Sigmoid colon (tissue), 7 donors: Measurements from ENCODE around the gene COASY. TPM values are rescaled to one million over a fixed set of nuclear protein-coding genes. Genes with fewer than 3 reads are reported as not detected.

Experiments used
- DNase-seq: peaks from one replicate; pipeline ENCODE4 v3.0.0-alpha.2; 2019
- H3K27ac ChIP-seq, 4 donors: fragments of 200-600 bp; sonication (generic); one replicate each; pipeline ENCODE4 v1.5.1; 2016 to 2019; ENCODE audit warnings: mild to moderate bottlenecking in 1 of 4
- H3K27me3 ChIP-seq, 3 donors: fragments of 200-600 bp; sonication (generic); one replicate each; pipeline ENCODE4 v1.5.1; 2019; ENCODE audit warnings: mild to moderate bottlenecking in 1 of 3
- H3K36me3 ChIP-seq, 4 donors: fragments of 200-600 bp; sonication (generic); one replicate each; pipeline ENCODE4 v1.5.1; 2016 to 2019
- H3K4me1 ChIP-seq, 4 donors: fragments of 200-600 bp; sonication (generic); one replicate each; pipeline ENCODE4 v1.5.1; 2017 to 2019
- H3K4me3 ChIP-seq, 4 donors: fragments of 200-600 bp; sonication (generic); one replicate each; pipeline ENCODE4 v1.5.1; 2017 to 2019; ENCODE audit warnings: mild to moderate bottlenecking in 2 of 4, moderate library complexity in 1 of 4
- H3K9me3 ChIP-seq, 4 donors: fragments of 200-600 bp in 3 of 4; sonication (generic) in 3 of 4; one replicate each; pipeline versions ENCODE4 v1.5.1 to v1.6.1; 2013 to 2019
- CTCF ChIP-seq, 4 experiments: fragments of 450-650 bp in 3 of 4; fragments of 200-600 bp in 1 of 4; IDR thresholded peaks; one replicate each; pipeline ENCODE4 v1.5.1; 2016 to 2019; ENCODE audit warnings: antibody characterized with exemption in 4 of 4, mild to moderate bottlenecking in 3 of 4, moderate library complexity in 2 of 4
- EP300 ChIP-seq, 4 donors: sonication (generic); formaldehyde crosslinking; IDR thresholded peaks; one replicate each; pipeline ENCODE4 v1.6.1; 2017; ENCODE audit warnings: antibody characterized with exemption in 4 of 4
- POLR2A ChIP-seq, 2 donors: fragments of 450-650 bp; IDR thresholded peaks; one replicate each; pipeline ENCODE4 v1.6.1; 2016; ENCODE audit warnings: antibody characterized with exemption in 2 of 2, mild to moderate bottlenecking in 2 of 2, moderate library complexity in 2 of 2
- POLR2AphosphoS5 ChIP-seq, 4 donors: sonication (generic); formaldehyde crosslinking; IDR thresholded peaks; one replicate each; pipeline ENCODE4 v1.6.1; 2017; ENCODE audit warnings: antibody characterized with exemption in 4 of 4
- WGBS, 2 donors: extraction: QIAGEN DNeasy Blood & Tissue Kit; methylation state at CpG; one replicate each; pipeline ENCODE4 v1.1.7; 2013; 5-methylcytosine and 5-hydroxymethylcytosine counted together
- intact Hi-C: fragments of 100-400 bp; cut with DNase I; formaldehyde crosslinking; loops from one replicate; pipeline ENCODE4 v1.15.1; 2023
- polyA plus RNA-seq, 3 donors: library from polyadenylated mRNA; stranded (reverse); fragments of 200-250 nt; gene quantifications; one replicate each; pipeline ENCODE4 v1.2.3, GENCODE V29; 2013
- total RNA-seq, 4 donors: library from RNA; depleted of rRNA; stranded (reverse); fragments of >200 nt; gene quantifications; one replicate each; pipeline ENCODE4 v1.1.0, GENCODE V29; 2016
- donor health status: healthy with polysubstance abuse.
- donor health status: Bipolar disorder and iron deficiency.
- donor health status: healthy.

The COASY gene
- total and polyA plus RNA-seq, 7 donors: 14.3 to 98.9 (median 17.5) TPM

GRCh38 chr17:42573095-42573494 is 11.1 kb downstream of the COASY start:
- H3K36me3 ChIP-seq: peaks cover 36 to 69% (median 53%) of the 10 kb centered on the region in 4 donors
- WGBS, 2 donors: 81 to 85% methylated on average over 4 of the region's 4 CpGs

GRCh38 chr17:42574463-42574862 is 12.5 kb downstream of the COASY start:
- Histone ChIP-seq H3K27me3 (no peaks in the 10 kb centered on the region), H3K27ac (no peak overlapping the region), H3K4me1 (peaks cover 0 to 25% (median 21%) of the 10 kb centered on the region in 4 donors), H3K4me3 (no peak overlapping the region), H3K36me3 (peaks cover 29 to 63% (median 46%) of the 10 kb centered on the region in 4 donors), H3K9me3 (no peaks in the 10 kb centered on the region)
- WGBS, 2 donors: 78 to 90% methylated on average over 3 of the region's 3 CpGs
- DNase-seq: no peak
- TF ChIP-seq POLR2AphosphoS5 (IDR thresholded peaks at IDR 0.05) (no peak), POLR2A (IDR thresholded peaks at IDR 0.05) (no peak), CTCF (IDR thresholded peaks at IDR 0.05) (no peak), EP300 (IDR thresholded peaks at IDR 0.05) (no peak)
- intact Hi-C loops: loop anchor here (10.0 kb wide), 1 partner anchor 250 kb away; the partner anchor contains the start of gene BECN1

More at GRCh38 chr17:42573095-42573494, 11.1 kb downstream of the COASY start:
- no peaks in the 10 kb centered on the region for H3K9me3 ChIP-seq
- no peaks in the 10 kb centered on the region for H3K27me3 ChIP-seq
- H3K27ac ChIP-seq: no peak overlapping the region
- no peak for DNase-seq
- TF ChIP-seq POLR2A (IDR thresholded peaks at IDR 0.05): no peak
- TF ChIP-seq POLR2AphosphoS5 (IDR thresholded peaks at IDR 0.05): no peak
- TF ChIP-seq EP300 (IDR thresholded peaks at IDR 0.05): no peak
- TF ChIP-seq CTCF (IDR thresholded peaks at IDR 0.05): no peak
- H3K4me3 ChIP-seq: no peak overlapping the region
- peaks cover 0 to 25% (median 17%) of the 10 kb centered on the region in 4 donors for H3K4me1 ChIP-seq
- intact Hi-C loops: loop anchor here (10.0 kb wide), 1 partner anchor 252 kb away; the partner anchor contains the start of gene BECN1

- intact Hi-C loops: loop anchor here (5.0 to 10.0 kb wide), 2 partner anchors 75 to 248 kb away; partner anchors contain the start of gene BECN1
- H3K36me3 ChIP-seq: peaks cover 22 to 62% (median 47%) of the 10 kb centered on the region in 4 donors
- H3K27ac ChIP-seq: peak overlapping the region; percentile 88 to 93 (median 90)
These were observed 15.2 kb downstream of the COASY start for GRCh38 chr17:42577140-42577531.

GRCh38 chr17:42577532-42578281 is 15.8 kb downstream of the COASY start, which contains the start of gene PSMC3IP:
Gene PSMC3IP (minus strand): TSS chr17:42577729. CDS start chr17:42577686, 43 bp downstream.
- 0% methylated on average over 52 of the region's 52 CpGs for WGBS, 2 donors

More at GRCh38 chr17:42577140-42577531, 15.2 kb downstream of the COASY start:
- H3K27me3 ChIP-seq: no peaks in the 10 kb centered on the region
- H3K4me3 ChIP-seq: peak overlapping the region; percentile 46 to 68 (median 60)
- TF ChIP-seq POLR2A (IDR thresholded peaks at IDR 0.05) (no peak), POLR2AphosphoS5 (IDR thresholded peaks at IDR 0.05) (no peak), EP300 (IDR thresholded peaks at IDR 0.05) (no peak), CTCF (IDR thresholded peaks at IDR 0.05) (no peak)
- H3K9me3 ChIP-seq: no peaks in the 10 kb centered on the region
- DNase-seq: no peak
- H3K4me1 ChIP-seq: peaks cover 0 to 22% (median 21%) of the 10 kb centered on the region in 4 donors
- 5 to 6% methylated on average over 18 of the region's 18 CpGs for WGBS, 2 donors

More at GRCh38 chr17:42577532-42578281, 15.8 kb downstream of the COASY start, which contains the start of gene PSMC3IP:
- intact Hi-C loops: loop anchor here (2.0 to 10.0 kb wide), 3 partner anchors 75 to 247 kb away; partner anchors contain the start of gene BECN1
- Histone ChIP-seq H3K36me3 (peaks cover 24 to 62% (median 47%) of the 10 kb centered on the region in 4 donors), H3K4me1 (peaks cover 0 to 22% (median 21%) of the 10 kb centered on the region in 4 donors), H3K27ac (peak within 1 kb of the TSS; percentile 88 to 93 (median 90)), H3K4me3 (peak within 1 kb of the TSS; percentile 46 to 68 (median 60)), H3K27me3 (no peaks in the 10 kb centered on the region), H3K9me3 (no peaks in the 10 kb centered on the region)
- TF ChIP-seq EP300 (IDR thresholded peaks at IDR 0.05) (peak in 1 of 4 donors; percentile 11), POLR2A (IDR thresholded peaks at IDR 0.05) (peak; percentile 75 to 81), CTCF (IDR thresholded peaks at IDR 0.05) (no peak), POLR2AphosphoS5 (IDR thresholded peaks at IDR 0.05) (peak; percentile 78 to 96 (median 95))
- DNase-seq: peak; percentile 98
